Trophoblast cell (in vitro differentiated cells and primary cell): ENCODE measurements around the gene HDAC8.

ENCODE experiments used
- DNase-seq, 2 donors: peaks; one replicate each; pipeline ENCODE4 v3.0.0-alpha.2; 2016
- H2AFZ ChIP-seq: 2 replicates; pipeline ENCODE4 v1.6.1; 2013; ENCODE audit warnings: low read length, moderate library complexity, mild to moderate bottlenecking; ENCODE audit not compliant: insufficient read depth, poor library complexity
- H2AK5ac ChIP-seq: 2 replicates; pipeline ENCODE4 v1.6.1; 2013; ENCODE audit warnings: mild to moderate bottlenecking, low read length
- H2BK120ac ChIP-seq: 2 replicates; pipeline ENCODE4 v1.6.1; 2013; ENCODE audit warnings: low read length, mild to moderate bottlenecking, moderate library complexity; ENCODE audit not compliant: insufficient read depth, poor library complexity
- H2BK12ac ChIP-seq: 2 replicates; pipeline ENCODE4 v1.6.1; 2013; ENCODE audit warnings: mild to moderate bottlenecking, low read length, moderate library complexity
- H2BK5ac ChIP-seq: 2 replicates; pipeline ENCODE4 v1.6.1; 2013; ENCODE audit warnings: low read length, low read depth, moderate library complexity, mild to moderate bottlenecking; ENCODE audit not compliant: poor library complexity
- H3K14ac ChIP-seq: 2 replicates; pipeline ENCODE4 v1.6.1; 2013; ENCODE audit warnings: mild to moderate bottlenecking, low read length
- H3K18ac ChIP-seq: 2 replicates; pipeline ENCODE4 v1.6.1; 2013; ENCODE audit warnings: mild to moderate bottlenecking, low read length
- H3K23ac ChIP-seq: 2 replicates; pipeline ENCODE4 v1.6.1; 2013; ENCODE audit warnings: low read length
- H3K27ac ChIP-seq: 2 replicates; pipeline ENCODE4 v1.5.1; 2013; ENCODE audit warnings: low read depth, mild to moderate bottlenecking, inconsistent platforms, low read length, moderate library complexity
- H3K27me3 ChIP-seq: 2 replicates; pipeline ENCODE4 v1.6.1; 2013; ENCODE audit warnings: inconsistent platforms, mild to moderate bottlenecking, low read length, moderate library complexity; ENCODE audit not compliant: insufficient read depth
- H3K36me3 ChIP-seq, 2 experiments: 1 replicate in 1 of 2; 2 replicates in 1 of 2; pipeline ENCODE4 v1.6.1; 2013; ENCODE audit warnings: low read length in 2 of 2, mild to moderate bottlenecking in 2 of 2, moderate library complexity in 1 of 2; ENCODE audit not compliant: insufficient read depth in 2 of 2, control insufficient read depth in 1 of 2
- H3K4ac ChIP-seq: 2 replicates; pipeline ENCODE4 v1.6.1; 2013; ENCODE audit warnings: low read depth, mild to moderate bottlenecking, low read length, moderate library complexity
- H3K4me1 ChIP-seq, 2 experiments: 1 replicate in 1 of 2; 2 replicates in 1 of 2; pipeline ENCODE4 v1.6.1; 2013; ENCODE audit warnings: low read length in 2 of 2, mild to moderate bottlenecking in 2 of 2, moderate library complexity in 1 of 2; ENCODE audit not compliant: insufficient read depth in 2 of 2, control insufficient read depth in 1 of 2
- H3K4me2 ChIP-seq: 2 replicates; pipeline ENCODE4 v1.6.1; 2013; ENCODE audit warnings: inconsistent platforms, mild to moderate bottlenecking, low read length, moderate library complexity
- H3K4me3 ChIP-seq: 2 replicates; pipeline ENCODE4 v1.5.1; 2013; ENCODE audit warnings: mild to moderate bottlenecking, low read depth, low read length, inconsistent platforms
- H3K79me1 ChIP-seq: one replicate; pipeline ENCODE4 v1.6.1; 2013; ENCODE audit warnings: low read length
- H3K79me2 ChIP-seq: 2 replicates; pipeline ENCODE4 v1.6.1; 2013; ENCODE audit warnings: low read length, mild to moderate bottlenecking; ENCODE audit not compliant: control insufficient read depth, insufficient read depth, poor library complexity
- H3K9ac ChIP-seq: 2 replicates; pipeline ENCODE4 v1.6.1; 2013; ENCODE audit warnings: mild to moderate bottlenecking, low read length
- H3K9me3 ChIP-seq: 2 replicates; pipeline ENCODE4 v1.6.1; 2013; ENCODE audit warnings: low read depth, mild to moderate bottlenecking, control low read depth, inconsistent platforms, low read length; ENCODE audit not compliant: insufficient read depth
- H4K12ac ChIP-seq: 2 replicates; pipeline ENCODE4 v1.6.1; 2013; ENCODE audit warnings: low read depth, mild to moderate bottlenecking, low read length, moderate library complexity
- H4K8ac ChIP-seq: 2 replicates; pipeline ENCODE4 v1.6.1; 2013; ENCODE audit warnings: low read depth, mild to moderate bottlenecking, low read length, moderate library complexity
- H4K91ac ChIP-seq: one replicate; pipeline ENCODE4 v1.6.1; 2013; ENCODE audit warnings: low read depth, mild to moderate bottlenecking, low read length, moderate library complexity
- WGBS: extraction: QIAGEN DNeasy Blood & Tissue Kit; methylation state at CpG from one replicate; pipeline ENCODE4 v1.1.7; 2013; ENCODE audit warnings: missing lambda C conversion rate; ENCODE audit not compliant: insufficient read length, insufficient coverage; ENCODE audit errors: extremely low coverage; 5-methylcytosine and 5-hydroxymethylcytosine counted together

HDAC8 gene

DNA sequence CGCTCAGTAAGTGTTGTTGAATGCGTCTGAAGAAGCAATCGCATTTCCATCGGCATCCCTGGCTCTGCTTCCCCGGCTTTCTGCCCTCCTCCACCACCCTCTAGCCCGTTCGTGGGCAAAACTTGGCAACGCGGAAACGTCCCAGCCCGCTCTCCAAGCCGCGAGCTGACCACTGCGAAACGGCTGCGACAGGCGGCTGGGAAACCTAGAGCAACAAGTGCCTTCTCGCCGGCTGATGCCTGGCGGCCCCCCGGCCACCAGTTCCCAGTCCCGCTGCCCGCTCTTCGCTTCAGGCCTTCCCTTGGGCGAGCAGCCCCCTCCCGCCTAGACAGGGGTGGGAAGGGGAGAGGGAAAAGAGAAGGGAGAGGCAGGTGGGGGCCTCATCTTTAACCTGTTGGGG lies 267.8 kb downstream of the HDAC8 start:
- no peak overlapping the region for H2AK5ac ChIP-seq
- H2BK12ac ChIP-seq: no peak overlapping the region
- H3K9me3 ChIP-seq: no peaks in the 10 kb centered on the region
- H3K9ac ChIP-seq: no peak overlapping the region
- H3K4me3 ChIP-seq: no peak overlapping the region
- no peaks in the 10 kb centered on the region for H3K79me2 ChIP-seq
- peak overlapping the region; percentile 73 for H3K4me2 ChIP-seq
- H2AFZ ChIP-seq: no peak overlapping the region
- DNase-seq: no peak
- H3K4me1 ChIP-seq: peaks cover 8 to 12% of the 10 kb centered on the region in 2 experiments
- no peaks in the 10 kb centered on the region for H3K36me3 ChIP-seq
- WGBS: no CpG with 5 or more reads among the region's 26 CpGs
- H4K91ac ChIP-seq: no peak overlapping the region
- no peak overlapping the region for H4K12ac ChIP-seq
- H3K27me3 ChIP-seq: peaks cover 44% of the 10 kb centered on the region
- H2BK120ac ChIP-seq: no peak overlapping the region
- H2BK5ac ChIP-seq: no peak overlapping the region
- H3K14ac ChIP-seq: no peak overlapping the region
- H3K79me1 ChIP-seq: no peaks in the 10 kb centered on the region
- no peak overlapping the region for H3K4ac ChIP-seq
- no peak overlapping the region for H4K8ac ChIP-seq
- no peak overlapping the region for H3K23ac ChIP-seq
- H3K18ac ChIP-seq: no peak overlapping the region
- no peak overlapping the region for H3K27ac ChIP-seq

DNA sequence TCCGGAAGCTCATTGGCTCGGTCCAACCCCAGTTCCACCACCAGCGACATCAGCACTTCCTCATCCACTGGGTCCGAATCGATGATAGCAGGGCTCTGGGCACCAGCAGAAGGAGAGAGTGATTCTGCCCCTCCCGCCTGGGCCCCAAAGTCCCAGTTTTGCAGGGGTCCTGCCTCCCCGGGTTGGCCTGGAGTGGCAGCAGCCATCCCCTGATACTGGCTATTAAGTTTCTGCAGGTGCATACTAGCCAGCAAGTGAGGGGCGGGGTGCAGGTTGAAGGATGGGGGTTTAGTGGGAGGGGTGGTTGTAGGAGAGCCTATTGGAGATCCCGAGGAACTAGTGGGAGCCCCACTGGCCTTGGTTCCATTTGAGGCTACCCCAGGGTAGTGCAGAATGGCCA lies 270.9 kb downstream of the HDAC8 start:
- Histone ChIP-seq H3K36me3 (no peaks in the 10 kb centered on the region), H3K79me2 (no peaks in the 10 kb centered on the region), H3K4me3 (no peak overlapping the region), H3K23ac (no peak overlapping the region), H3K4ac (no peak overlapping the region), H2BK5ac (no peak overlapping the region), H3K27me3 (peaks cover 30% of the 10 kb centered on the region), H2AK5ac (no peak overlapping the region), H3K79me1 (no peaks in the 10 kb centered on the region), H3K18ac (no peak overlapping the region), H2BK12ac (no peak overlapping the region), H4K12ac (no peak overlapping the region), H3K4me1 (peaks cover 4 to 7% of the 10 kb centered on the region in 2 experiments), H3K9ac (no peak overlapping the region), H3K4me2 (no peak overlapping the region), H2BK120ac (no peak overlapping the region), H4K8ac (no peak overlapping the region), H3K14ac (no peak overlapping the region), H4K91ac (no peak overlapping the region), H3K9me3 (no peaks in the 10 kb centered on the region), H2AFZ (no peak overlapping the region), H3K27ac (no peak overlapping the region)
- no CpG with 5 or more reads among the region's 9 CpGs for WGBS
- no peak for DNase-seq

DNA sequence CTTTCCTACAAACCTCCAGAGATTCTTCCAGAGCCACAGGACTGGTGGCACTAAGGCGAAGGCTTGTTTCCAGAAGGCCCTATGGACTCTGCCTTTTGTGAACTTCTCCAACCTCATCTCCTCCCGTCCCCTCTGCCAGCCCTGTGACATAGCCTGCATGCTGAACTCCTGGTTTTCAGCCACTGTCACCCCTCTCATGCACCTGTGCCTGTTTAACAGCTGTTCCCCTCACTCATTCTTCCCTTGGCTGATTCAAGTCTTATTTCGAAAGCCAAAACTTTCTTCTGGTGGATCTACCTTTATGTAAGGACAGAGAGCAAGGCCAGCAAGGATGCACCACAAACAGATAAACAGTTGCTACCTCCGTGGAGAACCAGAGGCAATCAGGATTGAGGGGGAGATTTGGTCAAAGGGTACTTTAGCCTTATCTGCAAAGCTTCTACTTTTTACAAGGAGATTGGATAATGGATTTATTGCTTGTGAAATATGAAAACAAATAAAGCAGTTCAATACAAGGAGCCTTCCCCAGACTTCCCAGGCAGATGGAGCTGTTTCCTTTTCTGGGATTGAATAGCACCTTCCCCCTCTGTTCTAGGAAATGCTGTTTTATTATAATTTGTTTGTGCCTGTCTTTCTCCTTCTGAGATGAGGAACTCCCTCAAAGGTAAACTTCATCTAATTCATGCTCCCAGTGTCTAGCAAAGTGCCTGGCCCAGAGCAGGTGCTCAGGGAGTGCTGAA lies 272.6 kb downstream of the HDAC8 start:
- no peak overlapping the region for H2BK120ac ChIP-seq
- WGBS: no CpG with 5 or more reads among the region's 4 CpGs
- H3K79me2 ChIP-seq: no peaks in the 10 kb centered on the region
- no peak overlapping the region for H3K4me3 ChIP-seq
- no peak overlapping the region for H4K91ac ChIP-seq
- no peak overlapping the region for H3K14ac ChIP-seq
- H3K4me2 ChIP-seq: no peak overlapping the region
- H3K27me3 ChIP-seq: peaks cover 18% of the 10 kb centered on the region
- H4K12ac ChIP-seq: no peak overlapping the region
- H2AFZ ChIP-seq: no peak overlapping the region
- H3K27ac ChIP-seq: no peak overlapping the region
- no peaks in the 10 kb centered on the region for H3K79me1 ChIP-seq
- H3K36me3 ChIP-seq: no peaks in the 10 kb centered on the region
- no peak overlapping the region for H2AK5ac ChIP-seq
- H3K4me1 ChIP-seq: no peaks in the 10 kb centered on the region
- no peak for DNase-seq
- H3K18ac ChIP-seq: no peak overlapping the region
- no peak overlapping the region for H2BK12ac ChIP-seq
- no peak overlapping the region for H3K23ac ChIP-seq
- H3K9ac ChIP-seq: no peak overlapping the region
- no peaks in the 10 kb centered on the region for H3K9me3 ChIP-seq
- no peak overlapping the region for H3K4ac ChIP-seq
- H2BK5ac ChIP-seq: no peak overlapping the region
- H4K8ac ChIP-seq: no peak overlapping the region

DNA sequence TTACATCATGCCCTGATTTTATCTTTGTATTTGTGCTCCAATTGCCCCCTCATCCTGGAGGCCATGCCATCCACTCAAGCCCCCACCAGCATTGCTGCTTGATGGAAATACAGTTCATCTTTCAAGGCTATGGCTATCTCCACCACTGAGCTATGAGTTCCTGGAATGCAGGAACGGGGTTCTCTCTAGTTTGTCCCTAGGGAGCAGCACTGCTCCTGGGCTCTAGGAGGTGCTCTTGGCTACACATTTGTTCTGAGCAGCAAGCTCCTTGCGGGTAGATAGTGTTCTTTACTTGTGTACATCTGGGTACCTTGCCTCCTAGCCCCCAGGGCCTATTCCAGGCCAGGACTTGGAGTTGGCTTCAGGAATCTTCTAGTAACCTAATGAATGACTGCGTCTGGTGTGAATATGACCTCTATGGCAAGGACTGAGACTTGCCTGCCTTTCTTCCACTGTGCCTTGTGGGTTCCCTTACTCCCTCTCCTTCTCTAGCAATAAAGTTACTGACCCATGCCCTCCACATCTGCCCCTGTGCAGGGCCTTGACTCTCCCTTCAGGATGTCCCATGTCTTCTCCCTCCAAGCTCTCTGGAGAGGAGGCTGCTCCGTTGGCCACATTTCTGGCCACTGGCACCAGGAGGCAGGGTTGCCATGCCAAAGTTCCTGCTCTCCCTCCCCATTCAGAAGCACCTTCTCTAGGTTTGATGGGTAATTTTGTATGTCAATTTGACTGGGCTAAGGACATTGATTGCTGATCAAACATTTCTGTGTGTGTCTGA lies 274.5 kb downstream of the HDAC8 start:
- no CpG with 5 or more reads among the region's 4 CpGs for WGBS

More for the DNA sequence above, 274.5 kb downstream of the HDAC8 start:
- Histone ChIP-seq H4K12ac (no peak overlapping the region), H2BK12ac (no peak overlapping the region), H3K79me2 (no peaks in the 10 kb centered on the region), H3K79me1 (no peaks in the 10 kb centered on the region), H3K4me1 (no peaks in the 10 kb centered on the region), H3K23ac (no peak overlapping the region), H3K9me3 (no peaks in the 10 kb centered on the region), H4K8ac (no peak overlapping the region), H3K27me3 (peaks cover 8% of the 10 kb centered on the region), H2AFZ (no peak overlapping the region), H3K18ac (no peak overlapping the region), H2BK5ac (no peak overlapping the region), H3K4ac (no peak overlapping the region), H3K4me2 (no peak overlapping the region), H4K91ac (no peak overlapping the region), H3K27ac (no peak overlapping the region), H3K4me3 (no peak overlapping the region), H3K14ac (no peak overlapping the region), H3K36me3 (no peaks in the 10 kb centered on the region), H3K9ac (no peak overlapping the region), H2BK120ac (no peak overlapping the region), H2AK5ac (no peak overlapping the region)
- peak in 1 of 2 donors; percentile 13 for DNase-seq
